Liver (tissue), 9 donors: Measurements from ENCODE around the gene CTU2. TPM values are rescaled to one million over a fixed set of nuclear protein-coding genes. Genes with fewer than 3 reads are reported as not detected.

Experiments
- DNase-seq: peaks from one replicate; pipeline ENCODE4 v3.0.0-alpha.2; 2017; ENCODE audit warnings: low spot score
- H3K27ac ChIP-seq, 2 donors: one replicate each; pipeline ENCODE4 v1.7.0; 2013; ENCODE audit warnings: inconsistent platforms in 2 of 2, low read length in 2 of 2, control low read depth in 1 of 2, low read depth in 1 of 2, mild to moderate bottlenecking in 1 of 2
- H3K27me3 ChIP-seq, 4 donors: one replicate each; pipeline versions ENCODE4 v1.6.1 to v1.7.0; 2013; ENCODE audit warnings: low read length in 3 of 4, inconsistent platforms in 1 of 4, mild to moderate bottlenecking in 1 of 4, moderate library complexity in 1 of 4; ENCODE audit not compliant: control insufficient read depth in 4 of 4, insufficient read depth in 4 of 4
- H3K36me3 ChIP-seq, 4 donors: one replicate each; pipeline versions ENCODE4 v1.6.1 to v1.7.0; 2013; ENCODE audit warnings: low read length in 3 of 4, mild to moderate bottlenecking in 3 of 4, low read depth in 1 of 4, moderate library complexity in 1 of 4; ENCODE audit not compliant: control insufficient read depth in 4 of 4, insufficient read depth in 3 of 4
- H3K4me1 ChIP-seq, 4 donors: one replicate each; pipeline versions ENCODE4 v1.6.1 to v1.7.0; 2013; ENCODE audit warnings: low read length in 3 of 4, mild to moderate bottlenecking in 3 of 4, moderate library complexity in 1 of 4; ENCODE audit not compliant: control insufficient read depth in 4 of 4, insufficient read depth in 4 of 4
- H3K4me3 ChIP-seq, 3 donors: one replicate each; pipeline versions ENCODE4 v1.6.1 to v1.7.0; 2013; ENCODE audit warnings: low read length in 3 of 3, control low read depth in 1 of 3, low read depth in 1 of 3, mild to moderate bottlenecking in 1 of 3
- H3K9ac ChIP-seq, 2 donors: one replicate each; pipeline ENCODE4 v1.7.0; 2013; ENCODE audit warnings: low read length in 2 of 2, mild to moderate bottlenecking in 2 of 2, moderate library complexity in 2 of 2, control low read depth in 1 of 2, low read depth in 1 of 2
- H3K9me3 ChIP-seq, 4 donors: one replicate each; pipeline versions ENCODE4 v1.6.1 to v1.7.0; 2013; ENCODE audit warnings: low read length in 3 of 4; ENCODE audit not compliant: control insufficient read depth in 4 of 4
- FOXA1 ChIP-seq: IDR thresholded peaks from 2 replicates; pipeline ENCODE4 v1.6.1; 2016; ENCODE audit warnings: antibody characterized with exemption
- HNF4A ChIP-seq, 2 donors: conservative IDR thresholded peaks; 2 replicates each; pipeline ENCODE4 v1.6.1; 2016; ENCODE audit warnings: antibody characterized with exemption in 2 of 2, mild to moderate bottlenecking in 2 of 2
- HNF4G ChIP-seq: IDR thresholded peaks from 2 replicates; pipeline ENCODE4 v1.6.1; 2016; ENCODE audit warnings: antibody characterized with exemption
- NR2F2 ChIP-seq: IDR thresholded peaks from 2 replicates; pipeline ENCODE4 v1.6.1; 2016; ENCODE audit warnings: antibody characterized with exemption
- RAD21 ChIP-seq, 2 donors: IDR thresholded peaks; 2 replicates each; pipeline ENCODE4 v1.6.1; 2016; ENCODE audit warnings: antibody characterized with exemption in 2 of 2, mild to moderate bottlenecking in 2 of 2
- RXRA ChIP-seq, 2 donors: IDR thresholded peaks; 2 replicates each; pipeline ENCODE4 v1.6.1; 2017 to 2018; ENCODE audit warnings: antibody characterized with exemption in 2 of 2, mild to moderate bottlenecking in 1 of 2
- WGBS: extraction: QIAGEN DNeasy Blood & Tissue Kit; methylation state at CpG from one replicate; pipeline ENCODE4 v1.1.7; 2013; 5-methylcytosine and 5-hydroxymethylcytosine counted together
- polyA plus RNA-seq, 2 donors: library from polyadenylated mRNA; stranded (reverse) in 1 of 2; unstranded in 1 of 2; fragments of 200-250 nt in 1 of 2; fragments of >200 nt in 1 of 2; fragmentation: Nextera tagmentation in 1 of 2; extraction: Ambion mirVana in 1 of 2; gene quantifications; one replicate each; pipeline versions ENCODE4 v1.2.1 to v1.2.3, GENCODE V29; 2013 to 2015
- total RNA-seq, 2 donors: library from RNA; depleted of rRNA; stranded (reverse); fragments of >200 nt; gene quantifications; one replicate each; pipeline ENCODE4 v1.2.3, GENCODE V29; 2014
- TF ChIP-seq, protein P1 (sequence below): IDR thresholded peaks from 2 replicates; pipeline ENCODE4 v1.6.1; 2016; ENCODE audit warnings: antibody characterized with exemption, mild to moderate bottlenecking
- TF ChIP-seq, protein P2 (sequence below): fragments of 150-350 bp; IDR thresholded peaks from 2 replicates; pipeline ENCODE4 v1.5.1; 2017; ENCODE audit warnings: improper control_type of control experiment, low read depth, low read length; ENCODE audit not compliant: missing input control
- TF ChIP-seq, protein P3 (sequence below): IDR thresholded peaks from 2 replicates; pipeline ENCODE4 v1.6.1; 2016; ENCODE audit warnings: antibody characterized with exemption
- TF ChIP-seq, protein P4 (sequence below): IDR thresholded peaks from 2 replicates; pipeline ENCODE4 v1.6.1; 2016; ENCODE audit warnings: antibody characterized with exemption
- donor health status: healthy.
- donor health status: healthy.
- donor health status: healthy.
- donor health status: healthy.
- donor health status: healthy.

CTU2 gene
- total and polyA plus RNA-seq, 4 donors = 7.0 to 8.5 (median 7.4) TPM

DNA sequence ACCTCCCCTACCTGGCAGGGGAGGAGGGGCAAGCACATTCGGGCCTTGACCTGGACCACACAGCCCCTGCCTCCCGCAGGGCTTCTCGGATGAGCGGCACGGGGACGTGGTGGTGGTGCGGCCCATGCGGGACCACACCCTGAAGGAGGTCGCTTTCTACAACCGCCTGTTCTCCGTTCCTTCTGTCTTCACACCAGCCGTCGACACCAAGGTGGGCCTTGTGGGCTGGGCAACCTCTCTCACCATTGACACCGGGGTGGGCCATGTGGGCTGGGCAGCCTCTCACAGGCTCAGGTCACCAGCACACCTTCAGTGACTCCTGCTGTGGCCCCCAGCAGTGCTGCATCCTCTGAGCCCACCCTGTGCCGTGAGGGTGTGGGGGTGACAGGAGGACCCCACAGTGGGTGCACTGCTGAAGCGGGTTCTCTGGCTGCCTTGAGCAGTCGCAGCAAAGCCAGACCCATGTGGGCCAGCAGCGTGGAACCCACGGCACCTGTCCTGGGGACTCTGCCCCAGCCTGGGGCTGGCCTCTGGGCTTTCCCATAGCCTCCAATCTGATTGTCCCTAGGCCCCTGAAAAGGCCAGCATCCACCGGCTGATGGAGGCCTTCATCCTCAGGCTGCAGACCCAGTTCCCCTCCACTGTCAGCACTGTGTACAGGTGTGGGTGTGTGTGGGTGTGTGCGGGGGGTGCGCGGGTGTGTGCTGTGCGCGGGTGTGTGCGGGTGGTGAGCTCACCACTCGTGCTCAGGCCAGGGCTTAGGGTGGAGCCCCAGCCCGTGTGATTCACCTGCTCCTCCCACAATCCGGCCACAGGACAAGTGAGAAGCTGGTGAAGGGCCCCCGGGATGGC is 7.5 kb downstream of the CTU2 start (continued):
- TF ChIP-seq, protein P1, sequence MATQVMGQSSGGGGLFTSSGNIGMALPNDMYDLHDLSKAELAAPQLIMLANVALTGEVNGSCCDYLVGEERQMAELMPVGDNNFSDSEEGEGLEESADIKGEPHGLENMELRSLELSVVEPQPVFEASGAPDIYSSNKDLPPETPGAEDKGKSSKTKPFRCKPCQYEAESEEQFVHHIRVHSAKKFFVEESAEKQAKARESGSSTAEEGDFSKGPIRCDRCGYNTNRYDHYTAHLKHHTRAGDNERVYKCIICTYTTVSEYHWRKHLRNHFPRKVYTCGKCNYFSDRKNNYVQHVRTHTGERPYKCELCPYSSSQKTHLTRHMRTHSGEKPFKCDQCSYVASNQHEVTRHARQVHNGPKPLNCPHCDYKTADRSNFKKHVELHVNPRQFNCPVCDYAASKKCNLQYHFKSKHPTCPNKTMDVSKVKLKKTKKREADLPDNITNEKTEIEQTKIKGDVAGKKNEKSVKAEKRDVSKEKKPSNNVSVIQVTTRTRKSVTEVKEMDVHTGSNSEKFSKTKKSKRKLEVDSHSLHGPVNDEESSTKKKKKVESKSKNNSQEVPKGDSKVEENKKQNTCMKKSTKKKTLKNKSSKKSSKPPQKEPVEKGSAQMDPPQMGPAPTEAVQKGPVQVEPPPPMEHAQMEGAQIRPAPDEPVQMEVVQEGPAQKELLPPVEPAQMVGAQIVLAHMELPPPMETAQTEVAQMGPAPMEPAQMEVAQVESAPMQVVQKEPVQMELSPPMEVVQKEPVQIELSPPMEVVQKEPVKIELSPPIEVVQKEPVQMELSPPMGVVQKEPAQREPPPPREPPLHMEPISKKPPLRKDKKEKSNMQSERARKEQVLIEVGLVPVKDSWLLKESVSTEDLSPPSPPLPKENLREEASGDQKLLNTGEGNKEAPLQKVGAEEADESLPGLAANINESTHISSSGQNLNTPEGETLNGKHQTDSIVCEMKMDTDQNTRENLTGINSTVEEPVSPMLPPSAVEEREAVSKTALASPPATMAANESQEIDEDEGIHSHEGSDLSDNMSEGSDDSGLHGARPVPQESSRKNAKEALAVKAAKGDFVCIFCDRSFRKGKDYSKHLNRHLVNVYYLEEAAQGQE = no peak
- TF ChIP-seq HNF4A (conservative IDR thresholded peaks at IDR 0.05) (no peak), NR2F2 (no peak)

DNA sequence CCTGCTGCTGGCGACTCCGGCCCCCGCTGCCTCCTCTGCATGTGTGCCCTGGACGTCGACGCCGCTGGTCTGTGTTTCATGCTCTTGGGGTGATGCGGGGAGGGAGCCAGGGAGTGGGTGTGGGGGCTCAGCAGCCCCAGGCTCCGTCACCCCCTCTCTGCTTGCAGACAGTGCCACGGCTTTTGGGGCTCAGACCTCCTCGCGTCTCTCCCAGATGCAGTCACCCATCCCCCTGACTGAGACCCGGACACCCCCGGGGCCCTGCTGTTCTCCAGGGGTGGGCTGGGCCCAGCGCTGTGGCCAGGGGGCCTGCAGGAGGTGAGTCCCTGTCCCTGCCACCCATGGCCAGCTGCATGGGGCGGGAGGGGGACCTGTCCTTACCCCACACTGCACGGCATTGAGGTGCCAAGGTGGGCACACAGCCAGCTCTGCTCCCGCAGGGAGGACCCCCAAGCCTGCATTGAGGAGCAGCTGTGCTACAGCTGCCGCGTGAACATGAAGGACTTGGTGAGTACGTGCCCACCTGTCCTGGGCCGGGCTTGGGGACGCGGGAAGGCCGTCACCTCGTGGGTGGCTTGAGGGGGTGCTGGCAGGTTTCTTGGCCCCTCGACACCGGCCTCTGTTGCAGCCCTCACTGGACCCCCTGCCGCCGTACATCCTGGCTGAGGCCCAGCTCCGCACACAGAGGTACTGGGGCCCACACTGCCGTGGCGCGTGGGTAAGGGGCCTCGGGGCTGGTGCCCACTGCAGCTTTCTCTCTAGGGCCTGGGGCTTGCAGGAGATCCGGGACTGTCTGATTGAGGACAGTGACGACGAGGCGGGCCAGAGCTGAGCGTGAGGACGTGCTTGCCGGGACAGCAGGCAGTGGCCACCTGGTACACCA is 8.4 kb downstream of the CTU2 start:
- TF ChIP-seq HNF4G (no peak), RXRA (IDR thresholded peaks at IDR 0.05) (no peak)
- TF ChIP-seq, protein P2, sequence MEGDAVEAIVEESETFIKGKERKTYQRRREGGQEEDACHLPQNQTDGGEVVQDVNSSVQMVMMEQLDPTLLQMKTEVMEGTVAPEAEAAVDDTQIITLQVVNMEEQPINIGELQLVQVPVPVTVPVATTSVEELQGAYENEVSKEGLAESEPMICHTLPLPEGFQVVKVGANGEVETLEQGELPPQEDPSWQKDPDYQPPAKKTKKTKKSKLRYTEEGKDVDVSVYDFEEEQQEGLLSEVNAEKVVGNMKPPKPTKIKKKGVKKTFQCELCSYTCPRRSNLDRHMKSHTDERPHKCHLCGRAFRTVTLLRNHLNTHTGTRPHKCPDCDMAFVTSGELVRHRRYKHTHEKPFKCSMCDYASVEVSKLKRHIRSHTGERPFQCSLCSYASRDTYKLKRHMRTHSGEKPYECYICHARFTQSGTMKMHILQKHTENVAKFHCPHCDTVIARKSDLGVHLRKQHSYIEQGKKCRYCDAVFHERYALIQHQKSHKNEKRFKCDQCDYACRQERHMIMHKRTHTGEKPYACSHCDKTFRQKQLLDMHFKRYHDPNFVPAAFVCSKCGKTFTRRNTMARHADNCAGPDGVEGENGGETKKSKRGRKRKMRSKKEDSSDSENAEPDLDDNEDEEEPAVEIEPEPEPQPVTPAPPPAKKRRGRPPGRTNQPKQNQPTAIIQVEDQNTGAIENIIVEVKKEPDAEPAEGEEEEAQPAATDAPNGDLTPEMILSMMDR = no peak
- Histone ChIP-seq H3K27me3 (no peaks in the 10 kb centered on the region), H3K9ac (no peak overlapping the region), H3K9me3 (no peaks in the 10 kb centered on the region), H3K4me1 (no peaks in the 10 kb centered on the region), H3K36me3 (peaks cover 12 to 62% (median 21%) of the 10 kb centered on the region in 4 donors), H3K4me3 (no peak overlapping the region), H3K27ac (no peak overlapping the region)
- WGBS = 90% methylated on average over 42 of the region's 42 CpGs
- no peak for DNase-seq

DNA sequence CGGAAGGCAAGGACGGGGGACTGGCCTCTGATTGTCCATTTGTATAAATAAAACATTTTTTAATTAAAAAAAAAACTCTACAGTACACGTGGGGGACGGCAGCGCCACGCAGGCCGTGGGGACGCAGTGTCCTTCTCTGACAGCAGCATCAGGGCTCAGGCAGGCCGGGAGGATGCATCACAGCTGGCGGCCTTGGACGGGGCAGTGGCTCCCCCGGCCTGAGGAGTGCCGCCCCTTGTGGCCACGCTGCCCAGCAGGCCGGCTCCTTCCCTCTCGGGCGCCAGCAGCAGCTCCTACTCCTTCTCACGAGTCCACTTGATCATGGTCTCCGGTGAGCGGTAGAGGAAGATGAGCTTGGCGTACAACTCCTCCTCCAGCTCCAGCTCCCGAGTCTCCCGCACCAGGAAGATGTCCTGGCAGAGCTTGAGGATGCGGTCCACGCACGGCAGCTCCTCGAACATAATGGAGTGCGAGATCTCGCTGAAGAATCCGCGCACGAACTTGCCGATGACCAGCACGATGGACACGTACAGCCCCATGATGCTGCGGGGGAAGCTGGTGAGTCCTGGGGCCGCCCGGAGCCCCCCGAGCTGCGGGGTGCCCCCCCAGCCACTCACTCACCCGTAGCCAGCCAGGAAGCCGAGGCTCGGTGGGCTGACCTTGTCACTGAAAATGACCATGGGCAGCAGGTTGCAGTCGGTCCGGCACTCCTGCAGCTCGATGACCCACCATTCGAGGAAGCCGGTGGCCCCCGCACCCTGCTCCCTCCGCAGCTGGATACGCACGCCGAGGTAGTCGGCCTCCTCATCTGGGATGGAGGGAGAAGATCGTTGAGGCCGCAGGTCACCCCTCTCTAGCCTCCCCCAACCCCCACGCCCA is 9.2 kb downstream of the CTU2 start:
- no peak for TF ChIP-seq HNF4A (conservative IDR thresholded peaks at IDR 0.05)
- TF ChIP-seq HNF4G = no peak
- no peak for TF ChIP-seq FOXA1
- TF ChIP-seq, protein P3, sequence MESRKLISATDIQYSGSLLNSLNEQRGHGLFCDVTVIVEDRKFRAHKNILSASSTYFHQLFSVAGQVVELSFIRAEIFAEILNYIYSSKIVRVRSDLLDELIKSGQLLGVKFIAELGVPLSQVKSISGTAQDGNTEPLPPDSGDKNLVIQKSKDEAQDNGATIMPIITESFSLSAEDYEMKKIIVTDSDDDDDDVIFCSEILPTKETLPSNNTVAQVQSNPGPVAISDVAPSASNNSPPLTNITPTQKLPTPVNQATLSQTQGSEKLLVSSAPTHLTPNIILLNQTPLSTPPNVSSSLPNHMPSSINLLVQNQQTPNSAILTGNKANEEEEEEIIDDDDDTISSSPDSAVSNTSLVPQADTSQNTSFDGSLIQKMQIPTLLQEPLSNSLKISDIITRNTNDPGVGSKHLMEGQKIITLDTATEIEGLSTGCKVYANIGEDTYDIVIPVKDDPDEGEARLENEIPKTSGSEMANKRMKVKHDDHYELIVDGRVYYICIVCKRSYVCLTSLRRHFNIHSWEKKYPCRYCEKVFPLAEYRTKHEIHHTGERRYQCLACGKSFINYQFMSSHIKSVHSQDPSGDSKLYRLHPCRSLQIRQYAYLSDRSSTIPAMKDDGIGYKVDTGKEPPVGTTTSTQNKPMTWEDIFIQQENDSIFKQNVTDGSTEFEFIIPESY = no peak
- TF ChIP-seq, protein P4, sequence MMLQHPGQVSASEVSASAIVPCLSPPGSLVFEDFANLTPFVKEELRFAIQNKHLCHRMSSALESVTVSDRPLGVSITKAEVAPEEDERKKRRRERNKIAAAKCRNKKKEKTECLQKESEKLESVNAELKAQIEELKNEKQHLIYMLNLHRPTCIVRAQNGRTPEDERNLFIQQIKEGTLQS = no peak
- no peak for TF ChIP-seq RAD21 (IDR thresholded peaks at IDR 0.05)
- no peaks in the 10 kb centered on the region for H3K4me1 ChIP-seq
- H3K9me3 ChIP-seq = no peaks in the 10 kb centered on the region
- peaks cover 19 to 69% (median 22%) of the 10 kb centered on the region in 4 donors for H3K36me3 ChIP-seq
- WGBS = 93% methylated on average over 57 of the region's 57 CpGs
- H3K27me3 ChIP-seq = no peaks in the 10 kb centered on the region
- no peak overlapping the region for H3K4me3 ChIP-seq
- no peak overlapping the region for H3K9ac ChIP-seq
- no peak for DNase-seq
- H3K27ac ChIP-seq = no peak overlapping the region
